MM.1S (cell line): ENCODE data around the gene ADIPOR2.

Experiments used
- DNase-seq: peaks from one replicate; pipeline ENCODE4 v3.0.0-alpha.2; 2015
- H2AFZ ChIP-seq: fragments of 300-600 bp; sonication (generic); 2 replicates; pipeline ENCODE4 v1.6.0; 2016; ENCODE audit warnings: antibody characterized with exemption, low read length
- H3F3A ChIP-seq: fragments of 300-600 bp; sonication (generic); 2 replicates; pipeline ENCODE4 v1.6.1; 2016; ENCODE audit warnings: mild to moderate bottlenecking, antibody characterized with exemption, low read length, moderate library complexity, mixed read lengths; ENCODE audit not compliant: insufficient read depth
- H3K27ac ChIP-seq: fragments of 300-600 bp; sonication (generic); 2 replicates; pipeline ENCODE4 v1.5.1; 2016; ENCODE audit warnings: mild to moderate bottlenecking, low read length
- H3K27me3 ChIP-seq: fragments of 300-600 bp; sonication (generic); replicated peaks from 2 replicates; pipeline ENCODE4 v1.6.0; 2016; ENCODE audit warnings: low read length; ENCODE audit not compliant: insufficient read depth
- H3K36me3 ChIP-seq: fragments of 300-600 bp; sonication (generic); replicated peaks from 2 replicates; pipeline ENCODE4 v1.6.1; 2016; ENCODE audit warnings: mild to moderate bottlenecking, low read length, mixed read lengths; ENCODE audit not compliant: insufficient read depth
- H3K4me1 ChIP-seq: fragments of 300-600 bp; sonication (generic); 2 replicates; pipeline ENCODE4 v1.6.1; 2016; ENCODE audit warnings: low read length, mixed read lengths
- H3K4me2 ChIP-seq: fragments of 300-600 bp; sonication (generic); 2 replicates; pipeline ENCODE4 v1.6.0; 2016; ENCODE audit warnings: low read depth, low read length
- H3K4me3 ChIP-seq: fragments of 300-600 bp; sonication (generic); 2 replicates; pipeline ENCODE4 v1.5.1; 2016; ENCODE audit warnings: low read length, mixed read lengths
- H3K79me2 ChIP-seq: fragments of 300-600 bp; sonication (generic); 2 replicates; pipeline ENCODE4 v1.6.1; 2016; ENCODE audit warnings: mixed run types, low read length, mixed read lengths
- H3K9ac ChIP-seq: fragments of 300-600 bp; sonication (generic); 2 replicates; pipeline ENCODE4 v1.6.1; 2016; ENCODE audit warnings: low read length, mixed read lengths
- H3K9me2 ChIP-seq: fragments of 300-600 bp; sonication (generic); replicated peaks from 2 replicates; pipeline ENCODE4 v1.6.1; 2016; ENCODE audit warnings: mild to moderate bottlenecking, low read length, mixed read lengths; ENCODE audit not compliant: insufficient read depth
- H3K9me3 ChIP-seq: fragments of 300-600 bp; sonication (generic); replicated peaks from 2 replicates; pipeline ENCODE4 v1.6.1; 2016; ENCODE audit warnings: mild to moderate bottlenecking, low read length, mixed read lengths; ENCODE audit not compliant: insufficient read depth
- H4K20me1 ChIP-seq: fragments of 300-600 bp; sonication (generic); 2 replicates; pipeline ENCODE4 v1.6.1; 2016; ENCODE audit warnings: mild to moderate bottlenecking, low read length, moderate library complexity, mixed read lengths; ENCODE audit not compliant: insufficient read depth
- CTCF ChIP-seq: fragments of 300-600 bp; sonication (generic); IDR thresholded peaks from 2 replicates; pipeline ENCODE4 v1.5.1; 2016; ENCODE audit warnings: antibody characterized with exemption, low read length, mixed read lengths
- EZH2 ChIP-seq: fragments of 300-600 bp; sonication (generic); optimal IDR thresholded peaks from 2 replicates; pipeline ENCODE3; 2017; ENCODE audit warnings: low read depth, mild to moderate bottlenecking, antibody characterized with exemption, low read length, mixed read lengths
- EZH2phosphoT487 ChIP-seq: fragments of 300-600 bp; sonication (generic); IDR thresholded peaks from 2 replicates; pipeline ENCODE4 v1.6.1; 2018; ENCODE audit warnings: antibody characterized with exemption, low read length

The ADIPOR2 gene

GRCh38 chr12:1826401-1826800 is 135.5 kb downstream of the ADIPOR2 start:
- H3K4me3 ChIP-seq = no peak overlapping the region
- DNase-seq = no peak
- H3K27me3 ChIP-seq = peaks cover 94% of the 10 kb centered on the region
- H3K4me2 ChIP-seq = no peak overlapping the region
- H4K20me1 ChIP-seq = no peaks in the 10 kb centered on the region
- H2AFZ ChIP-seq = no peak overlapping the region
- no peaks in the 10 kb centered on the region for H3F3A ChIP-seq
- H3K9me3 ChIP-seq = no peaks in the 10 kb centered on the region
- H3K9me2 ChIP-seq = no peaks in the 10 kb centered on the region
- H3K79me2 ChIP-seq = no peaks in the 10 kb centered on the region
- no peak for TF ChIP-seq CTCF
- no peak for TF ChIP-seq EZH2phosphoT487
- TF ChIP-seq EZH2 = no peak
- no peak overlapping the region for H3K9ac ChIP-seq
- H3K4me1 ChIP-seq = no peaks in the 10 kb centered on the region
- no peak overlapping the region for H3K27ac ChIP-seq
- no peaks in the 10 kb centered on the region for H3K36me3 ChIP-seq

DNA sequence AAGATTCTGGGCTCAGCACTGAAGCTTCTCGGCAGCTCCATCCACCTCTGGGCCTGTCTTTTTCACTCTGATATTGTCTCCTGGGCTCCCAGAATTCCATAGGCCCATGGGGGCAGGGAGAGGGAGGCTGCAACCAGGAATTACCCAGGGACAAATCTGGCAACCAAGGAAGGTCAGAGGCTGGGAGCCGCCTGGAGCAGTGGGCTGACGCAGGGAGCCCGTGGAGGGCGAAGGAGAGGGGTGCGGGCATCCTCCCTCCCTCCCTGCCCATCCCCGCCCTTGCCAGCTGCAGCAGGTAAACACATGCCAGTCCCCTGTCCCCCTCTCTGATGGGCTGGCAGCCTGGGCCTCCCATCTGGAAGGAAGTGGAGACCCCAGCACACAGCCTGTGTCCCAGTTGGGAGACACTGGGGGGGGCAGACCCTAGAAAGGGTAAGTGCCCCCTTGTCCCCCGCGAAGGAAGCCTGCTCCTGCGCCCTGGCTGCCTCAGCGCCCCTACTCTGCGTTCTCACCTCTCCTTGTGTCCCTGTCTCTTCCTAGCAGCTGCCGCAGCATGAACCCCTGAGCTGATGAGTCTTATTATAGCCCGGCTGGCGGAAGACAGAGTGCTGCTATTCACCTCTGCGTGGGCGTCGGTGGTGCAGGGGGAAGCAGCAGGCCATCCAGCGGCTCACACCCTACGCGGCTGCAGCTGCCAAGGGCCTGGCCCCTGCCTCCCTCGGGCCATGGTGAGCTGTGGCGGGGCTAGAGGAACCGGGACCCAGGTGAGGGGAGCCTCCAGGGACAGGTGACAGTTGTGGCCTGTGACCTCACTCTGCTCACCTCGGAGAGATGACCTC is 136.2 kb downstream of the ADIPOR2 start:
- no peak for DNase-seq
- H3K27ac ChIP-seq = no peak overlapping the region
- no peaks in the 10 kb centered on the region for H3F3A ChIP-seq
- H3K4me1 ChIP-seq = no peaks in the 10 kb centered on the region
- H3K9me3 ChIP-seq = no peaks in the 10 kb centered on the region
- no peaks in the 10 kb centered on the region for H3K9me2 ChIP-seq
- no peak overlapping the region for H3K9ac ChIP-seq
- no peaks in the 10 kb centered on the region for H3K79me2 ChIP-seq
- H2AFZ ChIP-seq = no peak overlapping the region
- H3K4me3 ChIP-seq = no peak overlapping the region
- no peak overlapping the region for H3K4me2 ChIP-seq
- H3K27me3 ChIP-seq = peaks cover 93% of the 10 kb centered on the region
- no peak for TF ChIP-seq EZH2
- no peak for TF ChIP-seq CTCF
- TF ChIP-seq EZH2phosphoT487 = no peak
- H3K36me3 ChIP-seq = no peaks in the 10 kb centered on the region
- no peaks in the 10 kb centered on the region for H4K20me1 ChIP-seq

DNA sequence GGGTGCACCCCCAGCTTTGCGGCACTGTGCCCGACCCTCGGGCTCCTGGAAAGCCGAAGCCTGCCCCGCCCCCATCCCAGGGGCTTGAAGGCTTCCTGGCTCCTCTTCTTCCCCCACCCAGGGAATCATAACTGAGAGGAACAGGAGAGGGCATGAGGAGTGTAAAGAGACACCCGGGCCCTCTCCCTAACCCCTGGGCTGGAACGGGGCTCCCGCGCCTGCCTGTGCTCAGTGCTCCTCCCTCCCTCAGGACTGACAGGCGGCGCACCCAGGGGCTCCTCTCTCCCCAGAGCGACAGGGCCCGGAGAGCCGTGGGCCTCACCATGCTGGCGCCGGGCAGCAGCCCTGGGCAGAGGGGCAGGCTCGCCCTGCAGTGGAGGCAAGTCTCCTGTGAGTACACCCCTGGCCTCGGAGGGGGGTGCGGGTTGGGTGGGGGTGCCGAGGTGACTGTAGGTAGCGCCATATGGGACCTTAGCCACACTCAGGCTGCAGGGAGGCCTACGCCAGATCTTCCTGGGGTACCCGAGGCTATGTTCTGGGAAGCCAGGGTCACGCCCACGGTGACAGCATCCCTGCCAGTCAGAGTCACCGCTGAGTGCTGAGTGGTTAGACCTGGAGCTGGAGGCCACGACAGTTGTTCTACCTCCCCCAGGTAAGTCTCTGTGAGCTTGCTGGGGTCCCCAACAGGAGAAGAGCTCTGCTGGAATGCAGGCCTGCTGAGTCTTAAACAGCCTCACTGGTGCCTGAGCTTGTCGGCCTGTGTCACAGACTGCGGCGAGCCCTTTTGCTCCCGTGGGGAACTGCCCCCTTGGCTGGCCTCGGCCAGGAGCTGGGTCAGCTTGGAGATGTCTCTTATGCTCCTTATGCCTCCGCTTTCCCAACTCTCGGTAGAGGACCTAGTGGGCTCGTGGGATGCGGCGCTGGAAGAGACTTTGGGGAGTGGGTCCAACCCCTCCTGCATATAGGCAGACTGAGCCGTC is 137.2 kb downstream of the ADIPOR2 start:
- no peak for DNase-seq
- Histone ChIP-seq H3K9me3 (no peaks in the 10 kb centered on the region), H3K4me2 (no peak overlapping the region), H3K36me3 (no peaks in the 10 kb centered on the region), H3K79me2 (no peaks in the 10 kb centered on the region), H3F3A (no peaks in the 10 kb centered on the region), H3K9me2 (no peaks in the 10 kb centered on the region), H2AFZ (no peak overlapping the region), H3K27ac (no peak overlapping the region), H3K27me3 (peaks cover 93% of the 10 kb centered on the region), H3K4me3 (no peak overlapping the region), H3K9ac (no peak overlapping the region), H3K4me1 (no peaks in the 10 kb centered on the region), H4K20me1 (no peaks in the 10 kb centered on the region)
- TF ChIP-seq CTCF (no peak), EZH2phosphoT487 (no peak), EZH2 (no peak)
